OCI-LY1 (cell line): ENCODE results near the gene FER1L5.

Experiments
- H2AFZ ChIP-seq: fragments of 200-600 bp; sonication (generic), shearing (Covaris generic); 2 replicates; pipeline ENCODE4 v1.6.0; 2014; ENCODE audit warnings: antibody characterized with exemption, mild to moderate bottlenecking, low read length
- H3F3A ChIP-seq: fragments of 200-600 bp; sonication (generic), shearing (Covaris generic); 2 replicates; pipeline ENCODE4 v1.6.0; 2014; ENCODE audit warnings: mild to moderate bottlenecking, antibody characterized with exemption, low read length, moderate library complexity; ENCODE audit not compliant: insufficient read depth
- H3K27ac ChIP-seq: fragments of 200-600 bp; sonication (generic); 2 replicates; pipeline ENCODE4 v1.5.1; 2014; ENCODE audit warnings: low read length, mixed run types, mild to moderate bottlenecking, low read depth; ENCODE audit not compliant: poor library complexity, severe bottlenecking
- H3K27me3 ChIP-seq: fragments of 200-600 bp; sonication (generic); 2 replicates; pipeline ENCODE4 v1.6.0; 2014; ENCODE audit warnings: antibody characterized with exemption, mild to moderate bottlenecking, low read length, moderate library complexity; ENCODE audit not compliant: insufficient read depth
- H3K36me3 ChIP-seq: fragments of 200-600 bp; sonication (generic); 2 replicates; pipeline ENCODE4 v1.6.1; 2014; ENCODE audit warnings: mild to moderate bottlenecking, antibody characterized with exemption, low read length, moderate library complexity, mixed read lengths; ENCODE audit not compliant: insufficient read depth
- H3K4me1 ChIP-seq: fragments of 200-600 bp; sonication (generic); 2 replicates; pipeline ENCODE4 v1.5.1; 2014; ENCODE audit warnings: mild to moderate bottlenecking, low read length, moderate library complexity; ENCODE audit not compliant: insufficient read depth, severe bottlenecking
- H3K4me2 ChIP-seq: fragments of 200-600 bp; sonication (generic), shearing (Covaris generic); 2 replicates; pipeline ENCODE4 v1.6.1; 2014; ENCODE audit warnings: low read length
- H3K4me3 ChIP-seq: fragments of 200-600 bp; sonication (generic); 2 replicates; pipeline ENCODE4 v1.5.1; 2014; ENCODE audit warnings: low read length, low read depth, mild to moderate bottlenecking, mixed read lengths; ENCODE audit not compliant: poor library complexity, severe bottlenecking
- H3K79me2 ChIP-seq: fragments of 200-600 bp; shearing (Covaris generic); 2 replicates; pipeline ENCODE4 v1.6.1; 2016; ENCODE audit warnings: mixed run types, low read length, mixed read lengths; ENCODE audit not compliant: insufficient read depth
- H3K9ac ChIP-seq: fragments of 200-600 bp; sonication (generic), shearing (Covaris generic); 2 replicates; pipeline ENCODE4 v1.6.1; 2014; ENCODE audit warnings: mild to moderate bottlenecking, low read length, mixed read lengths
- H3K9me2 ChIP-seq: fragments of 200-600 bp; sonication (generic), shearing (Covaris generic); 2 replicates; pipeline ENCODE4 v1.6.1; 2014; ENCODE audit warnings: low read depth, mild to moderate bottlenecking, low read length, mixed read lengths
- H3K9me3 ChIP-seq: fragments of 200-600 bp; shearing (Covaris generic); 2 replicates; pipeline ENCODE4 v1.6.1; 2014; ENCODE audit warnings: low read length, mixed read lengths
- H4K20me1 ChIP-seq: fragments of 200-600 bp; sonication (generic), shearing (Covaris generic); 2 replicates; pipeline ENCODE4 v1.6.0; 2016; ENCODE audit warnings: mild to moderate bottlenecking, low read length; ENCODE audit not compliant: insufficient read depth
- EZH2 ChIP-seq: fragments of 200-600 bp; sonication (generic), shearing (Covaris generic); IDR thresholded peaks from 2 replicates; pipeline ENCODE4 v1.8.0; 2017; ENCODE audit warnings: borderline replicate concordance, mixed run types, mild to moderate bottlenecking, antibody characterized with exemption, low read length, moderate library complexity, mixed read lengths
- TF ChIP-seq, protein P1 (sequence below): fragments of 200-600 bp; sonication (generic), shearing (Covaris generic); IDR thresholded peaks from 2 replicates; pipeline ENCODE4 v1.5.1; 2017; ENCODE audit warnings: mild to moderate bottlenecking, antibody characterized with exemption, low read length, moderate library complexity, mixed read lengths

The FER1L5 gene

DNA sequence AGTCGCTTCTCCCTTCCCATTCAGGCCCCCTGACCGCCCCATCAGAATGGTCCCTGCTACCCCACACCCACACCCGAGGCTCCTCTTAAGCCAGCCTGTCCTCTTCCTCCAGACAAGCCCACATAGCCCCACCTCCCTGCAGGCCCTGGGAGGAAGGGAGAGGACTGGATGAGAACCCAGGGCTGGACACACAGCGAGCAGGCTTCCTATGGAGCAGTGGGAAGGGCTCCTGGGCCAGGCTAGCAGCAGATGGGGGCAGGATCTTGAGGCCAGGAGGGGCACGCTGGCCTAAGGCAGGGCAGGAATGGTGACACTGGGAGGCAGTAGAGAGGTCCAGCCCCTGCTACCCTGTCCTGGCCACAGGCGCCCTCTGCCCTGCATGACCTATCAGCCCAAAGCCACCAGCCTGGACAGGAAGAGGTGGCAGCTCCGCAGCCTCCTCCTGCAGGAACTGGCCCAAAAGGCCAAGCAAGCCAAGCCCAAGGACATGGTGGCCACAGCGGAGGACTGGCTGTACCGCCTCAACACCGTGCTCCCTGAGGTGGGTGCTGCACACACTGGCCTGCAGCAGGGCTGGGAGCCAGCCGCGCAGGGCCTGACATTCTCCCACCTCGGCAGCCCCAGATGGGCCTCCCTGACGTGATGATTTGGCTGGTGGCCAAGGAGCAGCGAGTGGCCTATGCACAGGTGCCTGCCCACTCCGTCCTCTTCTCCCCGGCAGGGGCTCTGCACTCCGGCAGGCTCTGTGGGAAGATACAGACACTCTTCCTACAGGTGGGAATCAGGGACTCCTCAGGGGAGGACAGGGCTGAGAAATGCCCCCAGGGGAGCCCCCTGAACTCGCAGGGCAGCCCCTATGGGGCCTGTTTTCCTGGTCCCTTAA lies 43.3 kb downstream of the FER1L5 start:
- Histone ChIP-seq H4K20me1 (no peaks in the 10 kb centered on the region), H3K9me2 (no peaks in the 10 kb centered on the region), H2AFZ (no peak overlapping the region), H3F3A (no peaks in the 10 kb centered on the region), H3K27ac (no peak overlapping the region), H3K4me2 (no peak overlapping the region), H3K79me2 (no peaks in the 10 kb centered on the region), H3K9ac (no peak overlapping the region), H3K4me3 (no peak overlapping the region), H3K36me3 (no peaks in the 10 kb centered on the region), H3K27me3 (no peaks in the 10 kb centered on the region; the same call in 1 of the 2 replicates), H3K4me1 (no peaks in the 10 kb centered on the region), H3K9me3 (no peaks in the 10 kb centered on the region)
- TF ChIP-seq, protein P1, sequence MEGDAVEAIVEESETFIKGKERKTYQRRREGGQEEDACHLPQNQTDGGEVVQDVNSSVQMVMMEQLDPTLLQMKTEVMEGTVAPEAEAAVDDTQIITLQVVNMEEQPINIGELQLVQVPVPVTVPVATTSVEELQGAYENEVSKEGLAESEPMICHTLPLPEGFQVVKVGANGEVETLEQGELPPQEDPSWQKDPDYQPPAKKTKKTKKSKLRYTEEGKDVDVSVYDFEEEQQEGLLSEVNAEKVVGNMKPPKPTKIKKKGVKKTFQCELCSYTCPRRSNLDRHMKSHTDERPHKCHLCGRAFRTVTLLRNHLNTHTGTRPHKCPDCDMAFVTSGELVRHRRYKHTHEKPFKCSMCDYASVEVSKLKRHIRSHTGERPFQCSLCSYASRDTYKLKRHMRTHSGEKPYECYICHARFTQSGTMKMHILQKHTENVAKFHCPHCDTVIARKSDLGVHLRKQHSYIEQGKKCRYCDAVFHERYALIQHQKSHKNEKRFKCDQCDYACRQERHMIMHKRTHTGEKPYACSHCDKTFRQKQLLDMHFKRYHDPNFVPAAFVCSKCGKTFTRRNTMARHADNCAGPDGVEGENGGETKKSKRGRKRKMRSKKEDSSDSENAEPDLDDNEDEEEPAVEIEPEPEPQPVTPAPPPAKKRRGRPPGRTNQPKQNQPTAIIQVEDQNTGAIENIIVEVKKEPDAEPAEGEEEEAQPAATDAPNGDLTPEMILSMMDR, result no peak
- no peak for TF ChIP-seq EZH2

DNA sequence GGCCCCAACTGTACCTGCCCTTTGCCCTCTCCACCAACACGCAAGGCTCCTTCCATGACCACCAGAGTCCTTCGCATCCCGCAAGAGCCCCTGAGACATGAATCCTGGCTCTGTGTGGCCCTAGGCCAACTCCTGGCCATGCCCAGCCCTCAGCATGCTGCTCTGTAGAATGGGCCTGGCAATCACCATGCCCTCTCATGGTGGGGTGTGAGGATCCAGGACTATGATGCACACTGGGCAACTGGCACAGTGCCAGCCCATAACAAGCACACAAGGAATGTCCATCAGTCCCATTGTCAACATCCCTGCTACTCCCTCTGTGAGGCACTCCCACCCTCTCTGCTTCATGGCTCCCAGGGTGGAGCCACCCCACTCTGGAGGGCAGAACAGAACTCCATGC lies 44.7 kb downstream of the FER1L5 start:
- Histone ChIP-seq H3K4me1 (no peaks in the 10 kb centered on the region), H3K9ac (no peak overlapping the region), H3K4me3 (no peak overlapping the region), H3K9me2 (no peaks in the 10 kb centered on the region), H3K4me2 (no peak overlapping the region), H4K20me1 (no peaks in the 10 kb centered on the region), H3K27me3 (no peaks in the 10 kb centered on the region; the same call in 1 of the 2 replicates), H3F3A (no peaks in the 10 kb centered on the region), H3K36me3 (no peaks in the 10 kb centered on the region), H3K9me3 (no peaks in the 10 kb centered on the region), H3K79me2 (no peaks in the 10 kb centered on the region), H2AFZ (no peak overlapping the region), H3K27ac (no peak overlapping the region)
- TF ChIP-seq, protein P1, result no peak
- TF ChIP-seq EZH2, result no peak

DNA sequence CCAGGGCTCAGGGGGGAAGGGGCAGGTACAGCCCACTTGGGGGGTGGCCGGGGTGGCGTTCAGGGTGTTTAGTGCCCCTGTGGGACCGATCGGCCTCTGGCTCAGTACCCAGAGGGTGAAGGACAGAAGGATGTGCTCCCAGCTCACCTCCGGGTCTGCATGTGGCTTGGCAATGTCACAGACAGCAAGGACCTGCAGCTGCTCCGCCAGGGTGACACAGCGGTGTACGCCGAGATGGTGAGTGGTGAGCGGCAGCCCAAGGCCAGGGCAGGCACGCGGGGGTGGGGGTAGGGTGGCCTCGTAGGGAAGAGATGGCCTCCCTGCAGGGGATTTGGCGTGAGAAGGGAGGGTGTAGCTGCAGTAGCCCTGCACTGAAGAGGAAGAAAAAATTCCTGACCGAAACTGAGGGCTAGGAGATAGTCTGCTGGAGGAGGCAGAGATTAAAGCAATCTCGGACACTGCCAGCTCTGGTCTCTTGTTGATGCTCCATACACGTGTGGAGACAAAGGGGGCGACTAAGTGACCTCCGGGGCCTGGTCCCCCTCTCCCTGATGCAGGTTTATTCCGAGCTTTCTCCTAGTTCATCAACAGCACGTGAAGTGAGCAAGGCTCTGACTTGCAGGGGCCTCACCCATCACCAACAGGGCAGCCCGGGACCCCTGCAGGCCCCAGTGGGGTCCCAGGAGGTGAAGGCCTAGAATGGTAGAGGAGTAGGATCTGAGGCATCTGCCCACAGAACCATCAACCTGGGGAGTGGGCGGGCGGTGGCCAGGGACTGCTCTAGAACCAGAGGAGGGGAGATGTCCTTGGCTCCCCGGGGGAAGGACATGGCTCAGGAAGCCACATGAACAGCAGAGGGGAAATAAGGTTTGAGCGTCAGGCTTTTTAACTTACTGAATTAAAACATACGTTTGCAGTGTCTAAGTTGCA lies 45.4 kb downstream of the FER1L5 start:
- Histone ChIP-seq H3K9ac (no peak overlapping the region), H3F3A (no peaks in the 10 kb centered on the region), H2AFZ (no peak overlapping the region), H3K36me3 (no peaks in the 10 kb centered on the region), H3K27me3 (no peaks in the 10 kb centered on the region; the same call in 1 of the 2 replicates), H3K4me1 (no peaks in the 10 kb centered on the region), H3K4me3 (no peak overlapping the region), H3K4me2 (no peak overlapping the region), H3K9me2 (no peaks in the 10 kb centered on the region), H4K20me1 (no peaks in the 10 kb centered on the region), H3K9me3 (no peaks in the 10 kb centered on the region), H3K27ac (no peak overlapping the region), H3K79me2 (no peaks in the 10 kb centered on the region)
- no peak for TF ChIP-seq EZH2
- TF ChIP-seq, protein P1, result no peak
